Gastroesophageal sphincter (tissue), 3 donors: ENCODE measurements around the gene C9orf50.

ENCODE experiments used
- POLR2A ChIP-seq, 2 donors: fragments of 450-650 bp; IDR thresholded peaks; one replicate each; pipeline ENCODE4 v1.6.1; 2017; ENCODE audit warnings: antibody characterized with exemption in 2 of 2, mild to moderate bottlenecking in 2 of 2, moderate library complexity in 1 of 2
- TF ChIP-seq, protein P1 (sequence below), 4 experiments: fragments of 200-600 bp in 2 of 4; fragments of 450-650 bp in 2 of 4; sonication (generic) in 1 of 4; IDR thresholded peaks; one replicate each; pipeline ENCODE4 v1.5.1; 2017 to 2019; ENCODE audit warnings: antibody characterized with exemption in 4 of 4, mild to moderate bottlenecking in 2 of 4, moderate library complexity in 2 of 4

- TF ChIP-seq, protein P1, sequence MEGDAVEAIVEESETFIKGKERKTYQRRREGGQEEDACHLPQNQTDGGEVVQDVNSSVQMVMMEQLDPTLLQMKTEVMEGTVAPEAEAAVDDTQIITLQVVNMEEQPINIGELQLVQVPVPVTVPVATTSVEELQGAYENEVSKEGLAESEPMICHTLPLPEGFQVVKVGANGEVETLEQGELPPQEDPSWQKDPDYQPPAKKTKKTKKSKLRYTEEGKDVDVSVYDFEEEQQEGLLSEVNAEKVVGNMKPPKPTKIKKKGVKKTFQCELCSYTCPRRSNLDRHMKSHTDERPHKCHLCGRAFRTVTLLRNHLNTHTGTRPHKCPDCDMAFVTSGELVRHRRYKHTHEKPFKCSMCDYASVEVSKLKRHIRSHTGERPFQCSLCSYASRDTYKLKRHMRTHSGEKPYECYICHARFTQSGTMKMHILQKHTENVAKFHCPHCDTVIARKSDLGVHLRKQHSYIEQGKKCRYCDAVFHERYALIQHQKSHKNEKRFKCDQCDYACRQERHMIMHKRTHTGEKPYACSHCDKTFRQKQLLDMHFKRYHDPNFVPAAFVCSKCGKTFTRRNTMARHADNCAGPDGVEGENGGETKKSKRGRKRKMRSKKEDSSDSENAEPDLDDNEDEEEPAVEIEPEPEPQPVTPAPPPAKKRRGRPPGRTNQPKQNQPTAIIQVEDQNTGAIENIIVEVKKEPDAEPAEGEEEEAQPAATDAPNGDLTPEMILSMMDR (IDR thresholded peaks at IDR 0.05): no peak
- TF ChIP-seq POLR2A (IDR thresholded peaks at IDR 0.05): no peak
Measured at GRCh38 chr9:129604056-129604765, 16.7 kb downstream of the C9orf50 start.
